HCT116 (cell line): ENCODE data around the gene MYL5.

Source experiments
- CTCF ChIP-seq, 3 experiments: fragments of 200-600 bp in 1 of 3; sonication (generic) in 1 of 3; IDR thresholded peaks in 2 of 3; conservative IDR thresholded peaks in 1 of 3; 2 replicates each; pipeline ENCODE4 v1.5.1; 2012 to 2017; ENCODE audit warnings: low read depth in 2 of 3, low read length in 2 of 3, antibody characterized with exemption in 1 of 3, borderline replicate concordance in 1 of 3, control low read depth in 1 of 3, mild to moderate bottlenecking in 1 of 3, mixed read lengths in 1 of 3, mixed run types in 1 of 3, moderate library complexity in 1 of 3; ENCODE audit not compliant: insufficient read depth in 1 of 3
- TCF7L2 ChIP-seq: IDR thresholded peaks from 2 replicates; pipeline ENCODE4 v1.7.0; 2011; ENCODE audit warnings: borderline replicate concordance, inconsistent platforms; ENCODE audit not compliant: insufficient read depth, insufficient read length; ENCODE audit errors: extremely low read depth
- YY1 ChIP-seq: IDR thresholded peaks from 2 replicates; pipeline ENCODE4 v1.6.1; 2011; ENCODE audit warnings: low read length, low read depth, moderate library complexity, mild to moderate bottlenecking; ENCODE audit not compliant: insufficient replicate concordance; ENCODE audit errors: extremely low read depth

GRCh38 chr4:633976-634598 lies 40.3 kb upstream of the MYL5 start:
- TF ChIP-seq CTCF (IDR thresholded peaks at IDR 0.05 in 2 of 3, conservative IDR thresholded peaks at IDR 0.05 in 1 of 3; ENCODE audit: borderline replicate concordance in 1 of 3, insufficient read depth in 1 of 3, low read depth in 2 of 3, low read length in 2 of 3) (no peak), YY1 (no peak), TCF7L2 (no peak)
